HG03280 (cell line): ENCODE results near the gene CPA1.
"Not testable (repeated sequence)": the region's sequence is repeated elsewhere in the genome, so short reads cannot be mapped to it uniquely, and the experiment has no call there.

Experiments used
- ATAC-seq: cut with Tn5 transposase; IDR thresholded peaks from one replicate; pipeline ENCODE4 v1.9.1; 2021; ENCODE audit warnings: mild to moderate bottlenecking, moderate library complexity; ENCODE audit not compliant: unreplicated experiment

CPA1 gene

DNA sequence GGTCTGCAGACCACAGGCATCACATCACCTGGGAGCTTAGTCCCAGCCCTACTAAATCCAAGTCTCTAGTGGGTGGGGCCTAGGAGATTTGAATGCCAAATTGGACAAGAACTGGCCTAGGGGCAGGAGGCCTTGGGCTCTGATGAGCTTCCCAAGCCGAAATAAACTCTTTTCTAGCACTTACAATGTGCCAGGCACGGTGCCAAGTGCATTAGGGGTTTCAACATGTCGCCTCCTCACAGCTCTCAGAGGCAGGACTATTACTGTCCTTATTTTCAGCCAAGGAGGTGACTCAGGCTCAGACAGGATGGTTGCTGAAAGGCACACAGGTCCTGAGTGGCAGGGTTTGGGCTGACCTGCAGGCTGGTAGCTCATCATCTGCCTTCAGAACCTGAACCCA lies 9.2 kb upstream of the CPA1 start:
- ATAC-seq = no peak

DNA sequence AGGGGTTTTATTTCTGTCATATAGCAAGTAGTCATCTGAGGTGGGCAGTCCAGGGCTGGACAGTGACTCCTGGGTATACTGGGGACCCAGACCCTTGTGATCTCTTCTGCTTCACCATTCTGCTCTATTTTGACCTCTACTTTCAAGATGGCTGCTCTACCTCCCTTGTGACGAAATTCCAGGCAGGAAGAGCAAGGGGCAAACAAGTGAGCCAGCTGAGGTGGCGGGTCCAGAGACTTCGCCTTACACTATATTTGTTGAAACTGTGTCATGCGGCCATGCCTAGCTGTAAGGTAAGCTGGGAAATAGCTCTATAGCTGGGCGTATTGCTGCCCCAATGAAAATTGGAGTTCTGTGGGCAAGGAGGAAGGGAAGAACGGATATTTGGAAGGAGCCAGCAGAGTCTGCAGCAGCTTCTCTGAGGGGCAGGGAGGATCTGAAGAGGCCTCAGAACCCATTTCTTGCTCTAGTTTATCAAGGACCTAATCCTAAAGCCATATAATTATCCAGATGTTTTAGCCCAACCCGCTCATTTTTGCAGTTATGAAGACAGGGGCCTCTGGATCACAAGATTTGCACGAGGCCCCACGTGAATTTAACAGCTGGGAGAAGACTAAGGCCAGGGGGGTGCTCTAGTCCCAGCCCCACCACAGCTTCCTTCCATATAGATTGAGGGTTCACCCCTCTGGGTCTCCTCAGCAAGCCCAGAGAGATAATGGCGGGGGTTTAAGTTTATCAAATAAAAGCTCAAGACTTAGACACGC lies 7.7 kb upstream of the CPA1 start:
- no peak for ATAC-seq

DNA sequence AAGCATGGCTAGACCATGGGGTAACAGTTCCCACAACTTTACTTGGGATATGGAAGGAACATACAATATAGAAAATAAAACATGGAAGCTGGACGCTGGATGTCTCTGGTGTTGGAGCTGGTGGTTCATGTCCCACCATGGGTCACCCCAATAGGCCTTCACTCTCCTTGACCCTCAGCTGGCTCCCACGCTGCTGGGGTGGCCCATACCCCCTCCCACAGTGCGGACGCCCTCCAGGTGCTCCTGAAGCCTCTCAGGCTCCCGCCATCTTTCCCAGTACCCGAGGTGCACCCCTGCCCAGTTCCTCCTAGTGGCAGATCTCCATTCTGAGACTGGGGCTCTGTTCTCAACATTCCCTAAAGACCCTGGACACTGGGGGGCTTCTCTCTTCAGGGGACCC lies 5.8 kb upstream of the CPA1 start:
- ATAC-seq = no peak

GRCh38 chr7:130376461-130376860 lies 3.8 kb upstream of the CPA1 start:
- not testable (repeated sequence) for ATAC-seq

GRCh38 chr7:130377178-130377577 lies 3.1 kb upstream of the CPA1 start:
- ATAC-seq = no peak

- ATAC-seq = no peak
Measured at GRCh38 chr7:130379019-130379418, 1.3 kb upstream of the CPA1 start.

DNA sequence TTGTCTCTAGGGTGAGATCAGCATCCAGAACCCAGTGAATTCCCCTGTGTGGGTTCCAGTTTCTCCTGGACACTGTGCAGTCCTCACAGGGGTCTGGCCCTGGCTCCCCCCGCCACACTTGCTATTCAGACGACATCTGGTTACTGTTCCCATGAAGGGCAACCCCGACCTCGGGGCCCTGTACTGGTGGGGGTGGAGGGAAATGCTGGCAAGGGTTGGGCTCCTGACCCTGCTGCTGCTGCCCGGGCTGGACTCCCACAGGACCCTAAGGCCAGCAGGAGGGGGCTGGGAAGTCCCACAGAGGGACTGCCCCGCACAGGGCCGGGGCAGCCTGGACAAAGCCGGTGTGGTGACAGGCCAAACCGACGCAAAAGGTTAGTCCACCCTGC lies 768 bp upstream of the CPA1 start:
- ATAC-seq = no peak

GRCh38 chr7:130380861-130381455 lies 664 bp downstream of the CPA1 start:
- ATAC-seq = no peak

DNA sequence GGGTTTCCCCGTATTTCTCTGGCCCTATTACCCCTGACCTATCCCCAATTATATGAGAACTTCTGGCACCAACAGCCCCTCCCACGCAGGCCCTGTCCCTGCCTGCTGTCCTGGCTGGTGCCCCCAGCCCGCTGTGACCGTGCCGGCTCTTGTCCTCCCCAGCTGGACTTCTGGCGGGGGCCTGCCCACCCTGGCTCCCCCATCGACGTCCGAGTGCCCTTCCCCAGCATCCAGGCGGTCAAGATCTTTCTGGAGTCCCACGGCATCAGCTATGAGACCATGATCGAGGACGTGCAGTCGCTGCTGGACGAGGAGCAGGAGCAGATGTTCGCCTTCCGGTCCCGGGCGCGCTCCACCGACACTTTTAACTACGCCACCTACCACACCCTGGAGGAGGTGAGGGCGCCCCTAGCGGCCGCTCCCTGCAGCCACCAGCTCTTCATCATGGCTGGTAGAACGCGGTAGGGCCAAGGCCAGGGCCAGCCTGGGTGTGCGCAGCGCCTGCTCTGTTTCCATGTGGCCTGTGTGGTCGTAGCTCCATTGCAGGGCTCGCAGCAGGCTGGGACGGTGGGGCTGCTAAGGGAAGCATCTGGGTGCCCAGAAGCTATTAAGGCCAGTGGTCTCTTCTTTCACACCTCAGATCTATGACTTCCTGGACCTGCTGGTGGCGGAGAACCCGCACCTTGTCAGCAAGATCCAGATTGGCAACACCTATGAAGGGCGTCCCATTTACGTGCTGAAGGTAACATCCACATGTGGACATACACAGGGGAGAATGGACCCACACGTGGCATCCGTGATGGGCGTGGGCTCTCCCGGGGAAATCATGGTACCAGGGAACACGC lies 1.4 kb downstream of the CPA1 start:
- ATAC-seq = no peak

DNA sequence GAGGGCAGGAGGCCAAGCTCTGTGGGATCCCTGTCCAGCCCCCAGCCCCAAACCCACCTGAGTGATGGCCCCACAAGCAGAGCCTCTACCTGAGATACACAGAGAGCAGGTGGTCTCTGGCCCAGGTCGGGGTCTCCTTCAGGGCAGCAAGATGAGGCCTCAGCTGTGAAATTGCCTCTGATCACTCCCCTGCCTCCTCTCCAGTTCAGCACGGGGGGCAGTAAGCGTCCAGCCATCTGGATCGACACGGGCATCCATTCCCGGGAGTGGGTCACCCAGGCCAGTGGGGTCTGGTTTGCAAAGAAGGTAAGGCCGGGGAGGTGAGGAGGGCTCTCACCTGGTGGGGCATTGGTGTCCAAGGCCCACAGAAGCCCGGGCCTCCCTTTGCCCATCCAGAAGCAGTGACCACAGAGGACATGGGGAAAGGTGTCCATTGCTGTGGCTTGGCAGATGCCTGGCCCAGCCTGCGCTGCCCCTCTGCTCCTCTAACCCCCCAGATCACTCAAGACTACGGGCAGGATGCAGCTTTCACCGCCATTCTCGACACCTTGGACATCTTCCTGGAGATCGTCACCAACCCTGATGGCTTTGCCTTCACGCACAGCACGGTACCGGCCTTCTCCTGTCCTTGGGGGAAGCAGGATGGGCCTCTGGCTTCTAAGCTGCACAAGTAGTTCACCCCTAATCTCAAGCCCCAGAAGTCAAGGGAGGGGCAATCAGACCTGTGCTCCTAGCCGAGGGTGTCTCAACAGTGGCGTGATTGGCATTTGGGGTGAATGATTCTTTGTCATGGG lies 3.1 kb downstream of the CPA1 start:
- ATAC-seq = no peak

GRCh38 chr7:130384371-130384801 lies 4.1 kb downstream of the CPA1 start:
- ATAC-seq = no peak

GRCh38 chr7:130384841-130385599 lies 4.7 kb downstream of the CPA1 start:
- no peak for ATAC-seq

- no peak for ATAC-seq
Measured at GRCh38 chr7:130385600-130386066, 5.3 kb downstream of the CPA1 start.

DNA sequence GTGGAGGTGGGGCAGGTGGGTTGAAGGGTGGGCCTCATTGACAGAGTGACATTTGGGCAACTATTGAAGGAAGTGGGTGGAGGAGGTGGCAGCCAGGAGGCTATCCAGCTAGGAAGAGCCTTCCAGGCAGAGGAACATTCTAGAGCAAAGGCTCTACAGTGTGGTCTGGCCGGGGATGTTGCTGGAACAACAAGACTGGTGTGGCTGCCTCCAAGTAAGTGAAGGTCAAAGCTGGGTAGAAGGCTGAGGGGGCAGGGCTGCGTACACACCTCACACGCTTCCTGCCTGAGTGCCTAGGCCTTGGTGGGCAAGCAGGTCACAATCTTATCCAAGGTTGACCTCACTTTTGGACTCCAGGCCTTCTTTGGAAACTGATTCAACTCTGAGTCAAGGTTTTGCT lies 6.6 kb downstream of the CPA1 start:
- no peak for ATAC-seq

GRCh38 chr7:130387306-130387627 lies 7.0 kb downstream of the CPA1 start:
- no peak for ATAC-seq

DNA sequence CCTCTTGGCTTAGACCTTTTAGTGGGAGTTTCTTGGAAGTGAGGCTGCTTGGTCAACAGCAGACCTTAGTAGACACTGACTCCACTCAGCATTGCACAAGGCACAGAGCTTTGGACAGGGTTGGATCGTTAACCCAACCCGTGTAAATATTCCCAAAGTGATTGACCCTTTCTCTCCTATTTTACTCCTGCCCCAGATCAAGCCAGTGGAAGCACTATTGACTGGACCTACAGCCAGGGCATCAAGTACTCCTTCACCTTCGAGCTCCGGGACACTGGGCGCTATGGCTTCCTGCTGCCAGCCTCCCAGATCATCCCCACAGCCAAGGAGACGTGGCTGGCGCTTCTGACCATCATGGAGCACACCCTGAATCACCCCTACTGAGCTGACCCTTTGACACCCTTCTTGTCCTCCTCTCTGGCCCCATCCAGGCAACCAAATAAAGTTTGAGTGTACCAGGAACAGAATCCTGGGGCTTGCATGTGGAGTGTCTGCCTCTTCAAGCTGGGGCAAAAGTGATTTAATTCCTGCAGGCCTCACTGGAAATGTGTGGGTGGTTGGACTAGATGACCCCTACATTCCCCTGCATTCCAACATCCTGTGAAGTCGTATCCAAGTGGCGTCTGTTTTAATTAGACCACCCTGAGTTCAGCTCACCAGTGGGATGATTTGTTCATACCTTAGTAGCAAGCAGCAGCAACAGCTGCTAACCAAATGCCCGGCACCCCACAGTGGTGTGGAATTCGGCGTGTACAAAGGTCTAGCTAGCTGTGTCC lies 7.5 kb downstream of the CPA1 start:
- ATAC-seq = no peak

DNA sequence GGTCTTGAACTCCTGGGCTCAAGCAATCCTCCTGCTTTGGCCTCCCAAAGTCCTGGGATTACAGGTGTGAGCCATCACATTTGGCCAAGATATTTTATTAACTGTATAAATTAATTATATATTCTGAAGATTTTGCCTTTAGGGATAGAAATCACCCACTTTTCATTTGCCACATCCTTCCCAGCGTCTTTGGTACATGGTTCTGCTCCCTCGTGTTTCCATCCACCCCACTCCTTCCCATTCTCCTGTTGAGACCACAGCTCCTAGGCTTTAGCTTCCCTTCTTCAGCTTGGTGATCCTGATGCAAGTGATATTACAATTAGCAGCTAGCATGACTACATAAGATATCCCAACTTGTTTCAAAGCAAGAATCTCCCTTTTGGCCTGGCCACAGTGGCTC lies 8.4 kb downstream of the CPA1 start:
- no peak for ATAC-seq

DNA sequence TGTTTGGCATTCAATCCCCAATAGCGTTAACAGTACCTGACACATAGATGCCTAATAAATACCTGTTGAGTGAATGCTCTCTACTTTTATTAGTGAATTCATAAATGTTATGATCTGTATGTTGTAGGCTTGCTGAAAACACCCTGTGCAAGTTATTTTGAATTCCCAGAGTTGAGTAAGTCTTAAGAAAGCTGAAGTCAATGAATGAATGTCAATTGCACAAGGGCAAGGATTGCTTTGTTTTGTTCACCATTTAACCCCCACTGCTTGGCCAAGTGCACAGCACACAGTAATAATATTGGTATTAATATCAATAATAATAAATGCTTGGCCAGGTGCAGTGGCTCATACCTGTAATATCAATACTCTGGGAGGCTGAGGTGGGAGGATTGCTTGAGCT lies 10.2 kb downstream of the CPA1 start:
- ATAC-seq = no peak

DNA sequence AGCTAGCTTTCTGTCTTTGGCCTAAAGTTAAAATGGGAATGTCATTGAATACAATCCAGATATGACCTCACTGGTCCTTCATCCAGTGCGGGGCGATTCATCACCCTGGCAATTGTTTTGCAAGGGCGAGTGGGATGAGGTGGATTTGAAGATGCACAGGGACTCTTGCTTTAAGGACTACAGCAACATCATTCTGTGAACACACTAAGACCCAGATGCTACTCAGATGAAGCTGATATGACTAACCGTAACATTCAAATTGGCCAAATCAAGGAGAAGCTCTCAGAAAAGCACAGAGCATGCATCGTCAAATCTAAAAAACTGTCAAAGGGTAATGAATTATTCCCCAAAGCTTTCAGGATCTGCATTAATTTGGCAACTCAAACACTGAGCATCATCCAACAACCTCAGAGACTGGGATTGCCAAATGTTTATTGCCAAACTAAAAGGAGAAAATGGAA lies 12.8 kb downstream of the CPA1 start:
- no peak for ATAC-seq
